Hepatocyte (in vitro differentiated cells): ENCODE results near the gene PSPH.

Experiments used
- EZH2phosphoT487 ChIP-seq: fragments of 200-600 bp; sonication (generic); IDR thresholded peaks from one replicate; pipeline ENCODE4 v1.6.1; 2018; ENCODE audit warnings: antibody characterized with exemption, mild to moderate bottlenecking, low read depth, moderate library complexity; ENCODE audit not compliant: unreplicated experiment, severe bottlenecking
- TF ChIP-seq, protein P1 (sequence below): fragments of 200-600 bp; sonication (generic); IDR thresholded peaks from 2 replicates; pipeline ENCODE4 v1.5.1; 2016; ENCODE audit warnings: antibody characterized with exemption, mild to moderate bottlenecking; ENCODE audit not compliant: poor library complexity

DNA sequence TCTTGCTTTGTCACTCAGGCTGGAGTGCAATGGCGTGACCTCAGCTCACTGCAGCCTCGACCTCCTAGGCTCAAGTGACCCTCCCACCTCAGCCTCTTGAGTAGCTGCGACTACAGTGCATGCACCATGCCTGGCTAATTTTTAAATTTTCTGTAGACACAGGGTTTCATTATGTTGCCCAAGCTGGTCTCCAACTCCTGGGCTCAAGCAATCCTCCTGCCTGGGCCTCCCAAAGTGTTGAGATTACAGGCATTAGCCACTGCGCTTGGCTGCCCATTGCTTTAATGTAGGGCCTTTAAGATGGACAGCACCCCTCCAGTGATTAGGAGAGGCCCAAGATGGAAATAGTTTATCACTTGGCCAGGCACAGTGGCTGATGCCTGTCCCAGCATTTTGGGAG is 47.5 kb downstream of the PSPH start:
- TF ChIP-seq, protein P1, sequence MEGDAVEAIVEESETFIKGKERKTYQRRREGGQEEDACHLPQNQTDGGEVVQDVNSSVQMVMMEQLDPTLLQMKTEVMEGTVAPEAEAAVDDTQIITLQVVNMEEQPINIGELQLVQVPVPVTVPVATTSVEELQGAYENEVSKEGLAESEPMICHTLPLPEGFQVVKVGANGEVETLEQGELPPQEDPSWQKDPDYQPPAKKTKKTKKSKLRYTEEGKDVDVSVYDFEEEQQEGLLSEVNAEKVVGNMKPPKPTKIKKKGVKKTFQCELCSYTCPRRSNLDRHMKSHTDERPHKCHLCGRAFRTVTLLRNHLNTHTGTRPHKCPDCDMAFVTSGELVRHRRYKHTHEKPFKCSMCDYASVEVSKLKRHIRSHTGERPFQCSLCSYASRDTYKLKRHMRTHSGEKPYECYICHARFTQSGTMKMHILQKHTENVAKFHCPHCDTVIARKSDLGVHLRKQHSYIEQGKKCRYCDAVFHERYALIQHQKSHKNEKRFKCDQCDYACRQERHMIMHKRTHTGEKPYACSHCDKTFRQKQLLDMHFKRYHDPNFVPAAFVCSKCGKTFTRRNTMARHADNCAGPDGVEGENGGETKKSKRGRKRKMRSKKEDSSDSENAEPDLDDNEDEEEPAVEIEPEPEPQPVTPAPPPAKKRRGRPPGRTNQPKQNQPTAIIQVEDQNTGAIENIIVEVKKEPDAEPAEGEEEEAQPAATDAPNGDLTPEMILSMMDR = no peak
- no peak for TF ChIP-seq EZH2phosphoT487
